ENCODE measurements around the gene MAGI2. TPM values are rescaled to one million over a fixed set of nuclear protein-coding genes. Genes with fewer than 3 reads are reported as not detected.

The MAGI2 gene
- total and polyA plus RNA-seq, 2 of the 13 experiments (the other 11 are each of a cell fraction or from before 2014, with no cell fraction given): 1.5 to 3.8 TPM

GRCh38 chr7:78125884-78126283 lies 1327.6 kb downstream of the MAGI2 start (continued):
- TF ChIP-seq ZBTB4 (CRISPR knock-in tag; IDR thresholded peaks at IDR 0.05; ENCODE audit: borderline replicate concordance) (no peak), KAT2B (IDR thresholded peaks at IDR 0.05; ENCODE audit: borderline replicate concordance, low read depth, low read length) (no peak), THAP11 (CRISPR knock-in tag; IDR thresholded peaks at IDR 0.05) (no peak), TBL1XR1 (IDR thresholded peaks at IDR 0.05; ENCODE audit: borderline replicate concordance, low read length, partially characterized antibody) (no peak), ARID5B (CRISPR knock-in tag; IDR thresholded peaks at IDR 0.05) (peak; percentile 52), ZBTB49 (CRISPR knock-in tag; IDR thresholded peaks at IDR 0.05; ENCODE audit: borderline replicate concordance) (no peak), TBX2 (CRISPR knock-in tag; IDR thresholded peaks at IDR 0.05; ENCODE audit: borderline replicate concordance) (no peak), ZNF362 (CRISPR knock-in tag; IDR thresholded peaks at IDR 0.05; ENCODE audit: borderline replicate concordance) (no peak), GATAD2A (CRISPR knock-in tag; IDR thresholded peaks at IDR 0.05) (peak; percentile 57), MTA3 (CRISPR knock-in tag; IDR thresholded peaks at IDR 0.05) (no peak), ZBTB1 (CRISPR knock-in tag; IDR thresholded peaks at IDR 0.05; ENCODE audit: borderline replicate concordance) (no peak), PITX1 (CRISPR knock-in tag; IDR thresholded peaks at IDR 0.05) (0 out of 2 replicates have a peak, but pooled peaks have one; percentile 17), NFE2 (CRISPR knock-in tag; IDR thresholded peaks at IDR 0.05) (no peak), ZBTB7A (CRISPR knock-in tag; IDR thresholded peaks at IDR 0.05) (no peak), CBX2 (IDR thresholded peaks at IDR 0.05; ENCODE audit: low read depth, low read length) (no peak), CBX2 (CRISPR knock-in tag; IDR thresholded peaks at IDR 0.05; ENCODE audit: low read depth) (no peak), PBX2 (CRISPR knock-in tag; IDR thresholded peaks at IDR 0.05) (no peak), TEAD3 (CRISPR knock-in tag; optimal IDR thresholded peaks at IDR 0.05; ENCODE audit: borderline replicate concordance) (no peak), NFYB (CRISPR knock-in tag; IDR thresholded peaks at IDR 0.05) (no peak)
